ENCODE measurements around the gene TECTB. TPM values are rescaled to one million over a fixed set of nuclear protein-coding genes. Genes with fewer than 3 reads are reported as not detected.

Gene TECTB
- polyA plus RNA-seq, 4 donors = not detected

DNA sequence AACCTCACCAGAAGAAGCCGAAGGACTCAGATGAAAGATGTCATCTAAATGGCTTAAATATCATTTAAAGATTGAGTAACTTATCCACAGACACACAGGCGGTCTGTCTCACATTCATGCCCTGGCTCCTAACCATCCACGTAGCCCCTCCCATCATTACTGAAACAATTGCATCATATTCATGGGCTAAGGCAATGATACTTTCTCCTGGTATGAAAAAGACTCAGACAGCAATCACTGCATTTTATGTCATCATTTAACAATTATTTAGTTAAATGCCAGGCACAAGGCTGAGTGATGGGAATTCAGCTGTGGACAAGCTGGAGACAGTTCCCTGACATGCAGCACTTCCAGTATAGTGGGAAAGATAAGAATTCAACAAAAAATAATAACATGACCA lies 11.2 kb upstream of the TECTB start:
- no peak for DNase-seq (ENCODE audit: low read depth in 4 of 4, low spot score in 3 of 4)

- DNase-seq (ENCODE audit: low read depth in 4 of 4, low spot score in 3 of 4) = no peak
Measured at GRCh38 chr10:112274831-112275230, 8.4 kb upstream of the TECTB start.

GRCh38 chr10:112275512-112276245 lies 7.5 kb upstream of the TECTB start:
- no peak for DNase-seq (ENCODE audit: low read depth in 4 of 4, low spot score in 3 of 4)

- no peak for DNase-seq (ENCODE audit: low read depth in 4 of 4, low spot score in 3 of 4)
Measured at GRCh38 chr10:112278871-112279270, 4.3 kb upstream of the TECTB start.

DNA sequence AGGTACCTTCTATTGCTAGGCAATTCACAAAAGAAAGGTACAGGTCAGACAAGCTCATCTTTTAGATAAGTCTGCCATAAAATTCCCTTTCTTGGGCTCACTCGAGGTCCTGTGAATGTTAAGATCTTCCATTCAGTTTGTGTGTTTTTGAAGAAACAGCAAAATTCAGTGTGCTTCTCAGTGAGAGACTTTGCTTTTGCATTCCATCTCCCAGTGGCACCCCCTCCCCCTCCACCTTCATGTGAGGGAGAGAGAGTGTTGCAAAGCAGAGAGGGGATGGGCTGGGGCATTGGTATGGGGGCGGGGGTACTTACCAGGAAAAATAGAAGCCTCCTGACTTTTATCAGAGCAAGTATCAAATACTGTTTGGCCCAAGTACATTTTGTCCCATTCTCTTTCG lies 3.8 kb upstream of the TECTB start:
- DNase-seq (ENCODE audit: low read depth in 4 of 4, low spot score in 3 of 4) = no peak

GRCh38 chr10:112280205-112280921 lies 2.8 kb upstream of the TECTB start:
- no peak for DNase-seq (ENCODE audit: low read depth in 4 of 4, low spot score in 3 of 4)

- no peak for DNase-seq (ENCODE audit: low read depth in 4 of 4, low spot score in 3 of 4)
Measured at GRCh38 chr10:112282086-112282485, 1.1 kb upstream of the TECTB start.

GRCh38 chr10:112286837-112287818 lies 3.9 kb downstream of the TECTB start:
- no peak for DNase-seq (ENCODE audit: low read depth in 4 of 4, low spot score in 3 of 4)

- no peak for DNase-seq (ENCODE audit: low read depth in 4 of 4, low spot score in 3 of 4)
Measured at GRCh38 chr10:112287844-112288243, 4.6 kb downstream of the TECTB start.

DNA sequence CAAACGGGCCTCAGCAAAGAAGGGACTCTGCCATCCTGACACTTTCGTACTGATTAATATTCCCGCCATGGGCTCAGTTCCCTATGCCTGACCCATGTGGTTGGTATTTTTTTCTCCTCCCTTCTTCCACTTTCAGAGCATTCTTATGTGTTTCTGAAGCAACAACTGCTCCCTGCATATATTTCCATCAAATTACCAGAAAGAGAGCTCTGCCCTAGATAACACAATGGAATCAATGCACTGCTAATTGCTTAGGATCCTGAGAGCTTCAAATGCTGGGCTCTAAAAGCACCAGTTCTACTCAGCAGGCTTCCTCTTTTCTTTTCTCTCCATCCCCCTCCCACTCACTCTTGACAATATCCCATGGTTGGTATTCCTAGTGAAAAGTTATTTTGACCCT lies 5.3 kb downstream of the TECTB start:
- DNase-seq (ENCODE audit: low read depth in 4 of 4, low spot score in 3 of 4) = no peak

- no peak for DNase-seq (ENCODE audit: low read depth in 4 of 4, low spot score in 3 of 4)
Measured at GRCh38 chr10:112289373-112290053, 6.3 kb downstream of the TECTB start.

GRCh38 chr10:112290054-112290373 lies 6.8 kb downstream of the TECTB start:
- DNase-seq (ENCODE audit: low read depth in 4 of 4, low spot score in 3 of 4) = no peak

GRCh38 chr10:112294169-112294568 lies 11.0 kb downstream of the TECTB start:
- no peak for DNase-seq (ENCODE audit: low read depth in 4 of 4, low spot score in 3 of 4)

- DNase-seq (ENCODE audit: low read depth in 4 of 4, low spot score in 3 of 4) = no peak
Measured at GRCh38 chr10:112295853-112296830, 12.9 kb downstream of the TECTB start.

DNA sequence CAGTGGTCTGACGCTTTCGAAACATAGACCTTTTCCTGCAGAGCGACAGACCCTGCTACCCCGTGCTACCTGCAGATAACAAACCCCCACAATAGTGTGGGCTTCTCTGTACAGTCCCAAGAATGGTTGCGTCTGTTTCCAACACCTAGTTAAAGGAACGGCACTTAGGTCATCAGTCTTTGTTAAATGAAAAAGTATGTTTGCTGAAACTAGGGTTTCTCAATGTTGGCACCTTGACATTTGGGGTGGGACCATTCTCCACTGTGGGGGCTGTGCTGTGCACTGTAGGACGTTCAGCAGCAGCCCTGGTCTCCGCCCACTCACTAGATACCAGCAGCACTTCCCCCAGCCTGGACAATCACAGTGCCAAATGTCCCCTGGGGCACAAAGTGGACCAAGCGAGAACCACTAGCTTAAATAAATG lies 13.7 kb downstream of the TECTB start:
- no peak for DNase-seq (ENCODE audit: low read depth in 4 of 4, low spot score in 3 of 4)

- DNase-seq (ENCODE audit: low read depth in 4 of 4, low spot score in 3 of 4) = no peak
Measured at GRCh38 chr10:112298581-112298980, 15.4 kb downstream of the TECTB start.

- no peak for DNase-seq (ENCODE audit: low read depth in 4 of 4, low spot score in 3 of 4)
Measured at GRCh38 chr10:112299456-112299855, 16.3 kb downstream of the TECTB start.

GRCh38 chr10:112302335-112302734 lies 19.1 kb downstream of the TECTB start:
- DNase-seq (ENCODE audit: low read depth in 4 of 4, low spot score in 3 of 4) = no peak

GRCh38 chr10:112303528-112303927 lies 20.3 kb downstream of the TECTB start:
- DNase-seq (ENCODE audit: low read depth in 4 of 4, low spot score in 3 of 4) = no peak
